SK-N-SH (cell line): ENCODE data around the gene NUP133. TPM values are rescaled to one million over a fixed set of nuclear protein-coding genes. Genes with fewer than 3 reads are reported as not detected.

Experiments
- CTCF ChIA-PET: fragments of 300-600, 350-600 bp; formaldehyde crosslinking; extraction: SDS; loops from one replicate; lab custom pipeline; 2021; lab: Yijun Ruan, JAX
- POLR2A ChIA-PET: fragments of 350-600 bp; sonication (Branson Sonifier 250); formaldehyde crosslinking; extraction: SDS; loops from one replicate; lab custom pipeline; 2020; ENCODE audit warnings: antibody characterized with exemption, inconsistent platforms; lab: Yijun Ruan, JAX
- DNase-seq: peaks from one replicate; pipeline ENCODE4 v3.0.0; 2012
- H2AFZ ChIP-seq: fragments of 200-600 bp; sonication (generic); 2 replicates; pipeline ENCODE4 v1.8.1; 2016; ENCODE audit warnings: antibody characterized with exemption, mild to moderate bottlenecking, low read depth
- H3F3A ChIP-seq: fragments of 200-600 bp; sonication (generic); replicated peaks from 2 replicates; pipeline ENCODE3; 2016; ENCODE audit warnings: antibody characterized with exemption, mild to moderate bottlenecking; ENCODE audit not compliant: insufficient read depth
- H3K27ac ChIP-seq, 2 experiments: fragments of 200-500 bp in 1 of 2; fragments of 200-600 bp in 1 of 2; sonication (Bioruptor generic) in 1 of 2; sonication (generic), shearing (Covaris generic) in 1 of 2; 2 replicates each; pipeline versions ENCODE4 v1.5.1 to v1.6.1; 2014 to 2016; ENCODE audit warnings: low read depth in 2 of 2, inconsistent platforms in 1 of 2, low read length in 1 of 2, mild to moderate bottlenecking in 1 of 2, mixed read lengths in 1 of 2
- H3K27me3 ChIP-seq: fragments of 200-600 bp; sonication (generic), shearing (Covaris generic); 2 replicates; pipeline ENCODE4 v1.6.1; 2016; ENCODE audit warnings: mixed run types; ENCODE audit not compliant: insufficient read depth
- H3K36me3 ChIP-seq, 2 experiments: fragments of 200-500 bp in 1 of 2; fragments of 200-600 bp in 1 of 2; sonication (Bioruptor generic) in 1 of 2; sonication (generic) in 1 of 2; replicated peaks in 1 of 2; 2 replicates each; pipeline versions ENCODE3 to v1.5.1; 2014 to 2016; ENCODE audit warnings: low read length in 1 of 2, mild to moderate bottlenecking in 1 of 2; ENCODE audit not compliant: insufficient read depth in 2 of 2, control insufficient read depth in 1 of 2
- H3K4me1 ChIP-seq, 2 experiments: fragments of 200-500 bp in 1 of 2; fragments of 200-600 bp in 1 of 2; sonication (Bioruptor generic) in 1 of 2; sonication (generic), shearing (Covaris generic) in 1 of 2; 2 replicates each; pipeline versions ENCODE4 v1.5.1 to v1.6.1; 2014 to 2016; ENCODE audit warnings: low read depth in 1 of 2, low read length in 1 of 2, mixed run types in 1 of 2; ENCODE audit not compliant: insufficient read depth in 2 of 2, control insufficient read depth in 1 of 2
- H3K4me2 ChIP-seq: fragments of 200-600 bp; sonication (generic), shearing (Covaris generic); 2 replicates; pipeline ENCODE4 v1.6.1; 2017; ENCODE audit warnings: mixed run types
- H3K4me3 ChIP-seq, 2 experiments: fragments of 200-500 bp in 1 of 2; fragments of 200-600 bp in 1 of 2; sonication (Bioruptor generic) in 1 of 2; sonication (generic), shearing (Covaris generic) in 1 of 2; 2 replicates each; pipeline versions ENCODE4 v1.5.1 to v1.8.1; 2014 to 2016; ENCODE audit warnings: low read depth in 2 of 2, inconsistent platforms in 1 of 2, low read length in 1 of 2, mild to moderate bottlenecking in 1 of 2, mixed read lengths in 1 of 2, moderate library complexity in 1 of 2
- H3K79me2 ChIP-seq: fragments of 200-600 bp; sonication (generic); 2 replicates; pipeline ENCODE4 v1.8.1; 2017; ENCODE audit warnings: mild to moderate bottlenecking; ENCODE audit not compliant: insufficient read depth
- H3K9ac ChIP-seq: fragments of 200-600 bp; sonication (generic); 2 replicates; pipeline ENCODE4 v1.6.1; 2017; ENCODE audit warnings: mixed run types
- H3K9me2 ChIP-seq: fragments of 200-600 bp; sonication (generic); 2 replicates; pipeline ENCODE4 v1.6.1; 2017; ENCODE audit warnings: mixed run types
- H3K9me3 ChIP-seq: fragments of 200-600 bp; sonication (generic); 2 replicates; pipeline ENCODE4 v1.6.1; 2017; ENCODE audit warnings: mixed run types, mild to moderate bottlenecking, moderate library complexity
- H4K20me1 ChIP-seq: fragments of 200-600 bp; sonication (generic); 2 replicates; pipeline ENCODE4 v1.6.1; 2017; ENCODE audit warnings: mild to moderate bottlenecking, mixed run types; ENCODE audit not compliant: insufficient read depth
- CHD2 ChIP-seq: fragments of 150-350 bp; IDR thresholded peaks from 2 replicates; pipeline ENCODE4 v1.6.1; 2018; ENCODE audit warnings: low read length; ENCODE audit not compliant: partially characterized antibody
- ELF1 ChIP-seq: IDR thresholded peaks from 2 replicates; pipeline ENCODE4 v1.4.0; 2012
- FOSL2 ChIP-seq: IDR thresholded peaks from 2 replicates; pipeline ENCODE4 v1.4.0; 2012; ENCODE audit warnings: low read depth, mild to moderate bottlenecking, moderate library complexity, borderline replicate concordance
- FOXM1 ChIP-seq: IDR thresholded peaks from 2 replicates; pipeline ENCODE4 v1.4.0; 2012; ENCODE audit warnings: low read depth, mild to moderate bottlenecking
- GATA2 ChIP-seq: sonication (generic); formaldehyde crosslinking; IDR thresholded peaks from 2 replicates; pipeline ENCODE4 v1.5.0; 2020; ENCODE audit warnings: mild to moderate bottlenecking, missing genetic modification reagents
- JUND ChIP-seq: IDR thresholded peaks from 2 replicates; pipeline ENCODE4 v1.4.0; 2012
- MEF2A ChIP-seq: IDR thresholded peaks from 2 replicates; pipeline ENCODE4 v1.4.0; 2012; ENCODE audit warnings: low read depth, borderline replicate concordance
- MXI1 ChIP-seq: IDR thresholded peaks from 2 replicates; pipeline ENCODE4 v1.6.1; 2012; ENCODE audit warnings: mild to moderate bottlenecking, low read depth, low read length, improper control_type of control experiment
- POLR2AphosphoS5 ChIP-seq: IDR thresholded peaks from 2 replicates; pipeline ENCODE4 v1.6.1; 2012; ENCODE audit warnings: low read depth, low read length
- RCOR1 ChIP-seq: fragments of 150-350 bp; IDR thresholded peaks from 2 replicates; pipeline ENCODE4 v1.6.1; 2017; ENCODE audit warnings: antibody characterized with exemption, low read length
- RXRA ChIP-seq: IDR thresholded peaks from 2 replicates; pipeline ENCODE4 v1.4.0; 2012; ENCODE audit warnings: low read depth, mild to moderate bottlenecking, borderline replicate concordance
- SIN3A ChIP-seq: IDR thresholded peaks from 2 replicates; pipeline ENCODE4 v1.6.1; 2012; ENCODE audit warnings: low read depth, mild to moderate bottlenecking, low read length, moderate library complexity, borderline replicate concordance
- SMC3 ChIP-seq: IDR thresholded peaks from 2 replicates; pipeline ENCODE4 v1.6.1; 2012; ENCODE audit warnings: low read depth, low read length, improper control_type of control experiment
- TCF12 ChIP-seq: IDR thresholded peaks from 2 replicates; pipeline ENCODE4 v1.4.0; 2012
- YY1 ChIP-seq: IDR thresholded peaks from 2 replicates; pipeline ENCODE4 v1.4.0; 2012; ENCODE audit warnings: low read depth, mild to moderate bottlenecking
- WGBS: methylation state at CpG from one replicate; pipeline ENCODE4 v1.1.6; 2017; ENCODE audit warnings: low lambda C conversion rate; 5-methylcytosine and 5-hydroxymethylcytosine counted together
- polyA plus RNA-seq, 3 experiments: library from polyadenylated mRNA; depleted of rRNA; stranded (reverse); fragments of >200 nt; gene quantifications; 2 replicates each; pipeline ENCODE4 v1.2.3, GENCODE V29; 2012
- TF ChIP-seq, protein P1 (sequence below): fragments of 150-350 bp; IDR thresholded peaks from 2 replicates; pipeline ENCODE4 v1.6.1; 2017; ENCODE audit warnings: antibody characterized with exemption, low read length, low read depth, borderline replicate concordance
- TF ChIP-seq, protein P2 (sequence below): IDR thresholded peaks from 2 replicates; pipeline ENCODE4 v1.4.0; 2012; ENCODE audit warnings: low read depth, borderline replicate concordance

Gene NUP133
- polyA plus RNA-seq, 1 of the 3 experiments (the other 2 are of a cell fraction) = 10.9 TPM

DNA sequence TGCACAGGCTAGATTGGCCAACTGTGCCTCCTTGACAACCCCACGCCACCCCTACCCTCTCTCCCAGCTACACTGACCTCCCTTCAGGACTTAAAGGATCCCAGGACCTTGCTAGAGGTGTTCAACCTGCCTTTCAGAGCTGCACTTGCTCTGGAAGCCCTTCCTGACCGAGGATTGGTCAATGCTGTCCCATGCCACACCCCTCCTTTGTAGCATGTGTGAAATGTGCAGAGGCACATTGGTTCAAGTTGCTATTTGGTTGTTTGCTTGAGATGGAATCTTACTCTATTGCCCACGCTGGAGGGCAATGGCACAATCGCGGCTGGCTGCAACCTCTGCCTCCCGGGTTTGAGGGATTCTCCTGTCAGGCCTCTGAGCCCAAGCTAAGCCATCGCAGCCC is 96.1 kb downstream of the NUP133 start:
- no peaks in the 10 kb centered on the region for H3K36me3 ChIP-seq
- 95% methylated on average over 4 of the region's 7 CpGs for WGBS
- H3K27ac ChIP-seq = peak overlapping the region in 1 of 2 experiments; percentile 95; a peak in 2 of 4 replicates
- CTCF ChIA-PET = interaction anchor here (1.1 to 1.3 kb wide), 2 partner anchors 12 to 154 kb away, joined by 3 to 4 read pairs; no protein-coding TSS in a partner anchor
- H3K4me1 ChIP-seq = peaks cover 10 to 43% of the 10 kb centered on the region in 2 experiments
- H3K4me3 ChIP-seq = no peak overlapping the region
- no peaks in the 10 kb centered on the region for H3K9me2 ChIP-seq
- H3K9ac ChIP-seq = no peak overlapping the region
- no peak overlapping the region for H3K4me2 ChIP-seq
- H4K20me1 ChIP-seq = no peaks in the 10 kb centered on the region
- H3K9me3 ChIP-seq = no peaks in the 10 kb centered on the region
- no peak for TF ChIP-seq RCOR1
- H2AFZ ChIP-seq = no peak overlapping the region
- no peak for DNase-seq
- POLR2A ChIA-PET = interaction anchor here (2.1 to 2.7 kb wide), 2 partner anchors 70 to 76 kb away, joined by 4 to 9 read pairs; partner anchors contain the start of gene CCSAP
- peaks cover 5% of the 10 kb centered on the region for H3F3A ChIP-seq
- H3K27me3 ChIP-seq = no peaks in the 10 kb centered on the region
- H3K79me2 ChIP-seq = no peaks in the 10 kb centered on the region

DNA sequence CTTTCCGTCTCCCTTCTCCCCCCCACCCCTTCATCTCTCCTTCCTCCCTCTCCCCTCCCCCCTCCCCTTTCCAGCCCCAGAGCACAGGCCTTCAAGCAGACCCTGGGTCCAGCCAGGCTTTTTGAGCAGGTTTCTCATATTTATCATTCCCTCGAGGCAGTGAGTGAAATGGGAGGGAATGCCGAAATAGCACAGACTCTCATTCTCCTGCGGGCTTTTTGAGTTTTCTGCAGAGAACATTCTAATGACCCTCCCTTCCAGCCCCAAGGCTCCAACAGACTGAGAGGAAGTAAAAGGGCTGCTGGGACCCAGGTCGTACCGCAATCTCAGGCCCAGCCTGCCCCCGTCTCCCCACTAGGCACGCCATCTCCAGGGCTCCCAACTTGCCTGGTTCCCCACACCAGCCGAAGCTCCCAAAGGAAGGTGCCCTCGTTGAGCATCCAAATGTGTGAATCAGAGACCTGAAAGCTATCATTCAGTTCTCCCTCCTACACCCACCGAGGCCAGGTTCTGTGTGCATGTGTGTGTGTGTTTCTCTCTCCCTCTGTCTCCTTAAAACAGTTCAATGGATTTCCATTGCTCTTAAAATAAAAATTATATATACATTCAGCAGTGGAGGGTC is 96.6 kb downstream of the NUP133 start:
- no peak for TF ChIP-seq YY1
- TF ChIP-seq SMC3 = no peak
- TF ChIP-seq, protein P1, sequence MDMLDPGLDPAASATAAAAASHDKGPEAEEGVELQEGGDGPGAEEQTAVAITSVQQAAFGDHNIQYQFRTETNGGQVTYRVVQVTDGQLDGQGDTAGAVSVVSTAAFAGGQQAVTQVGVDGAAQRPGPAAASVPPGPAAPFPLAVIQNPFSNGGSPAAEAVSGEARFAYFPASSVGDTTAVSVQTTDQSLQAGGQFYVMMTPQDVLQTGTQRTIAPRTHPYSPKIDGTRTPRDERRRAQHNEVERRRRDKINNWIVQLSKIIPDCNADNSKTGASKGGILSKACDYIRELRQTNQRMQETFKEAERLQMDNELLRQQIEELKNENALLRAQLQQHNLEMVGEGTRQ = no peak
- TF ChIP-seq MXI1 = no peak
- TF ChIP-seq ELF1 = no peak
- 67% methylated on average over 11 of the region's 11 CpGs for WGBS
- ChIA-PET CTCF (interaction anchor here (0.8 to 2.8 kb wide), 6 partner anchors 11 to 153 kb away, joined by 3 to 11 read pairs (median 4); no protein-coding TSS in a partner anchor), POLR2A (interaction anchor here (1.0 to 2.7 kb wide), 3 partner anchors 15 to 75 kb away, joined by 3 to 9 read pairs (median 4); partner anchors contain the start of gene CCSAP)
- Histone ChIP-seq H3F3A (peaks cover 5% of the 10 kb centered on the region), H3K4me1 (peaks cover 10 to 43% of the 10 kb centered on the region in 2 experiments), H4K20me1 (no peaks in the 10 kb centered on the region), H3K27me3 (no peaks in the 10 kb centered on the region), H3K9ac (no peak overlapping the region), H3K9me3 (no peaks in the 10 kb centered on the region), H3K79me2 (no peaks in the 10 kb centered on the region), H3K36me3 (no peaks in the 10 kb centered on the region), H3K9me2 (no peaks in the 10 kb centered on the region), H3K4me2 (no peak overlapping the region), H3K27ac (peak overlapping the region in 1 of 2 experiments; percentile 95; a peak in 2 of 4 replicates), H2AFZ (no peak overlapping the region), H3K4me3 (no peak overlapping the region)
- no peak for DNase-seq

DNA sequence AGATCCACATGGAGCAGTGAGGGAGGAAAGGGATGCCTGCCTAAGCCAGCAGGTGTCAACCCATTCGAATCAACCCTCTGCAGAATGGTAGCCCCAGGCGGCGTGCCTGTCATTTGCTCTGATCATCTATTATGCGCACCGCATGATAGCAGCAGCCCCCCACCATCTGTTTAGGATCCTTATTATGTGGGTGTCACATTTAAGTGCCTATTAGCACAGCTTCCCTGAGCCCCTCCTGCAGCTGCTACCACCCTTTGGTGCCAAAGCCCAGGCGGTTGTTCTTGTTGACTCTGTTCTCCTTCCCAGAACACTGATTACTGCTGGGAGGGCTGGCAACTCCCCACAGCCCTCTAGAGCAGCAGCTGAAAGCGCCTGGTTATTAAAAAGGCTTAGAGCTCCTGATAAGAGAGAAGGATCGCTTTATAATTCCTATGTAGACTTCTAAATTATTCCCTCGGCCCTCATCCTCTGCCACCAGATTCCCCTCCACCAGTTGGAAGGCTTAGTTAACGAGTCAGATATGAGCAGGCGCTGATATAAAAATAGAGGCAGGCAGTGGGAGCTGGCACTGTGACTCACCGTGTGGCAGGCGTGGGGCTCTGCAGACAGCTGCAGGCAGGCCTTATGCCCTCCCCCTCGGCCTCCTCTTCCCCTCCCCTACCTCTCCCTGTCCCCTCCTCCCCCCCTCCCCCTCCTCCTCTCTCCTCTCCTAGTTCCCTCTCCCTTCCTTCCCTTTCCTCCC is 97.3 kb downstream of the NUP133 start:
- peak overlapping the region; percentile 81 for H2AFZ ChIP-seq
- H3K36me3 ChIP-seq = no peaks in the 10 kb centered on the region
- peaks cover 10 to 43% of the 10 kb centered on the region in 2 experiments for H3K4me1 ChIP-seq
- CTCF ChIA-PET = interaction anchor here (0.6 to 2.9 kb wide), 10 partner anchors 10 to 153 kb away, joined by 3 to 12 read pairs (median 4); no protein-coding TSS in a partner anchor
- peak overlapping the region in 1 of 2 experiments; percentile 12; a peak in 2 of 4 replicates for H3K4me3 ChIP-seq
- H3K9me2 ChIP-seq = no peaks in the 10 kb centered on the region
- H3K9ac ChIP-seq = peak overlapping the region; percentile 24; the same call in 1 of the 2 replicates
- no peaks in the 10 kb centered on the region for H4K20me1 ChIP-seq
- DNase-seq = peak; percentile 86
- H3F3A ChIP-seq = peaks cover 5% of the 10 kb centered on the region
- H3K9me3 ChIP-seq = no peaks in the 10 kb centered on the region
- H3K79me2 ChIP-seq = no peaks in the 10 kb centered on the region
- H3K4me2 ChIP-seq = peak overlapping the region; percentile 70
- H3K27ac ChIP-seq = peak overlapping the region; percentile 46 to 95
- WGBS = 26% methylated on average over 14 of the region's 14 CpGs
- no peaks in the 10 kb centered on the region for H3K27me3 ChIP-seq
- POLR2A ChIA-PET = interaction anchor here (0.7 to 2.7 kb wide), 5 partner anchors 15 to 152 kb away, joined by 3 to 9 read pairs (median 3); partner anchors contain the start of gene CCSAP
- TF ChIP-seq, protein P2, sequence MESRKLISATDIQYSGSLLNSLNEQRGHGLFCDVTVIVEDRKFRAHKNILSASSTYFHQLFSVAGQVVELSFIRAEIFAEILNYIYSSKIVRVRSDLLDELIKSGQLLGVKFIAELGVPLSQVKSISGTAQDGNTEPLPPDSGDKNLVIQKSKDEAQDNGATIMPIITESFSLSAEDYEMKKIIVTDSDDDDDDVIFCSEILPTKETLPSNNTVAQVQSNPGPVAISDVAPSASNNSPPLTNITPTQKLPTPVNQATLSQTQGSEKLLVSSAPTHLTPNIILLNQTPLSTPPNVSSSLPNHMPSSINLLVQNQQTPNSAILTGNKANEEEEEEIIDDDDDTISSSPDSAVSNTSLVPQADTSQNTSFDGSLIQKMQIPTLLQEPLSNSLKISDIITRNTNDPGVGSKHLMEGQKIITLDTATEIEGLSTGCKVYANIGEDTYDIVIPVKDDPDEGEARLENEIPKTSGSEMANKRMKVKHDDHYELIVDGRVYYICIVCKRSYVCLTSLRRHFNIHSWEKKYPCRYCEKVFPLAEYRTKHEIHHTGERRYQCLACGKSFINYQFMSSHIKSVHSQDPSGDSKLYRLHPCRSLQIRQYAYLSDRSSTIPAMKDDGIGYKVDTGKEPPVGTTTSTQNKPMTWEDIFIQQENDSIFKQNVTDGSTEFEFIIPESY = no peak
- peak; percentile 21; the same call in 1 of the 2 replicates for TF ChIP-seq TCF12
- no peak for TF ChIP-seq POLR2AphosphoS5
- TF ChIP-seq ELF1 = no peak
- TF ChIP-seq CHD2 = peak; percentile 34
- TF ChIP-seq RXRA = no peak
- peak; percentile 67 for TF ChIP-seq MXI1
- no peak for TF ChIP-seq FOXM1
- TF ChIP-seq MEF2A = 0 out of 2 replicates have a peak, but pooled peaks have one; percentile 29
- TF ChIP-seq RCOR1 = no peak; the same call in 1 of the 2 replicates
- TF ChIP-seq JUND = no peak; the same call in 1 of the 2 replicates
- no peak for TF ChIP-seq SMC3
- peak; percentile 67 for TF ChIP-seq FOSL2
- 0 out of 2 replicates have a peak, but pooled peaks have one; percentile 5 for TF ChIP-seq GATA2
- TF ChIP-seq SIN3A = no peak
